ENCODE data around the gene C1QTNF3. TPM values are rescaled to one million over a fixed set of nuclear protein-coding genes. Genes with fewer than 3 reads are reported as not detected.

The C1QTNF3 gene
- total and polyA plus RNA-seq, 2 experiments from 2014 or later = 1.7 to 2.0 TPM

DNA sequence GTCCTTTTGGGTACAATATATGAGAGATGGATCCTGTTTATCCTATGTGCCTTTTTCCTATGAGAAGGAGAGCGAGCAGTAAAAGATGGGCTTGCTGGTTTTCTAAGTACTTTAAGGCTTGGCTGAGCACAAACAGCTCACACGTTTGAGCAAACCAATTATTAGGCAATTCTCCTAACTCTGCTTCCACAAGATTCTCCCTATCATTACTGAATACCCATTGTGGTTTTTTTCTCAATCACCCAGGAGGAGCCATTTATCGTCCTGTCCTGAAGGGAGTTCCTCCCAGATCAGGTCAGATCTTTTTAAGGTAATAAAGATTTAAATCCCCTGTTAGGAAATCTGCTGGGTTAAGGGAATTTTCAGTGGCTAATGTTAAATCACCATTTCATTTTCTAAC, 19.4 kb upstream of the C1QTNF3 start:
- no peak overlapping the region for H2AFZ ChIP-seq
- no peak for TF ChIP-seq ETS1 (IDR thresholded peaks at IDR 0.05)
- no peak for TF ChIP-seq ZNF114 (CRISPR knock-in tag; IDR thresholded peaks at IDR 0.05)
- TF ChIP-seq, protein P1, sequence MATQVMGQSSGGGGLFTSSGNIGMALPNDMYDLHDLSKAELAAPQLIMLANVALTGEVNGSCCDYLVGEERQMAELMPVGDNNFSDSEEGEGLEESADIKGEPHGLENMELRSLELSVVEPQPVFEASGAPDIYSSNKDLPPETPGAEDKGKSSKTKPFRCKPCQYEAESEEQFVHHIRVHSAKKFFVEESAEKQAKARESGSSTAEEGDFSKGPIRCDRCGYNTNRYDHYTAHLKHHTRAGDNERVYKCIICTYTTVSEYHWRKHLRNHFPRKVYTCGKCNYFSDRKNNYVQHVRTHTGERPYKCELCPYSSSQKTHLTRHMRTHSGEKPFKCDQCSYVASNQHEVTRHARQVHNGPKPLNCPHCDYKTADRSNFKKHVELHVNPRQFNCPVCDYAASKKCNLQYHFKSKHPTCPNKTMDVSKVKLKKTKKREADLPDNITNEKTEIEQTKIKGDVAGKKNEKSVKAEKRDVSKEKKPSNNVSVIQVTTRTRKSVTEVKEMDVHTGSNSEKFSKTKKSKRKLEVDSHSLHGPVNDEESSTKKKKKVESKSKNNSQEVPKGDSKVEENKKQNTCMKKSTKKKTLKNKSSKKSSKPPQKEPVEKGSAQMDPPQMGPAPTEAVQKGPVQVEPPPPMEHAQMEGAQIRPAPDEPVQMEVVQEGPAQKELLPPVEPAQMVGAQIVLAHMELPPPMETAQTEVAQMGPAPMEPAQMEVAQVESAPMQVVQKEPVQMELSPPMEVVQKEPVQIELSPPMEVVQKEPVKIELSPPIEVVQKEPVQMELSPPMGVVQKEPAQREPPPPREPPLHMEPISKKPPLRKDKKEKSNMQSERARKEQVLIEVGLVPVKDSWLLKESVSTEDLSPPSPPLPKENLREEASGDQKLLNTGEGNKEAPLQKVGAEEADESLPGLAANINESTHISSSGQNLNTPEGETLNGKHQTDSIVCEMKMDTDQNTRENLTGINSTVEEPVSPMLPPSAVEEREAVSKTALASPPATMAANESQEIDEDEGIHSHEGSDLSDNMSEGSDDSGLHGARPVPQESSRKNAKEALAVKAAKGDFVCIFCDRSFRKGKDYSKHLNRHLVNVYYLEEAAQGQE (IDR thresholded peaks at IDR 0.05; ENCODE audit: unreplicated experiment) = no peak
- TF ChIP-seq ZNF462 (CRISPR knock-in tag; IDR thresholded peaks at IDR 0.05) = no peak
- TF ChIP-seq NANOG (IDR thresholded peaks at IDR 0.05; ENCODE audit: borderline replicate concordance) = no peak
- no peak for TF ChIP-seq POLR2AphosphoS5 (IDR thresholded peaks at IDR 0.05; ENCODE audit: low read depth)
- TF ChIP-seq EZH2phosphoT487 (IDR thresholded peaks at IDR 0.05; ENCODE audit: unreplicated experiment) = no peak
- no peak for DNase-seq (ENCODE audit: low spot score)
- H3K4me1 ChIP-seq (ENCODE audit: insufficient read depth) = no peaks in the 10 kb centered on the region
- 0 out of 2 replicates have a peak, but pooled peaks cover 3% of the 10 kb centered on the region for H3K9me2 ChIP-seq (ENCODE audit: insufficient read depth)
- Mint-ChIP-seq H3K27me3 (ENCODE audit: insufficient read depth, low read depth, poor library complexity) (no peaks in the 10 kb centered on the region), H3K9me3 (peaks cover 16% of the 10 kb centered on the region), H3K4me3 (no peak overlapping the region), H3K27ac (no peak overlapping the region), H3K36me3 (ENCODE audit: low read depth) (peaks cover 35% of the 10 kb centered on the region), H3K4me1 (no peaks in the 10 kb centered on the region)
- no peaks in the 10 kb centered on the region; the same call in 1 of the 2 replicates for H4K20me1 ChIP-seq (replicated peaks; ENCODE audit: insufficient read depth)
- ATAC-seq = no peak
- H3K79me2 ChIP-seq (replicated peaks; ENCODE audit: insufficient read depth) = no peaks in the 10 kb centered on the region
- H3K4me2 ChIP-seq = no peak overlapping the region
- no peaks in the 10 kb centered on the region for H3K36me3 ChIP-seq (ENCODE audit: insufficient read depth)
- H3K27ac ChIP-seq (ENCODE audit: low read depth) = no peak overlapping the region
- no peak overlapping the region for H3K4me3 ChIP-seq
- no peaks in the 10 kb centered on the region for H3K27me3 ChIP-seq (ENCODE audit: insufficient read depth)
- no peaks in the 10 kb centered on the region for H3F3A ChIP-seq (replicated peaks; ENCODE audit: low read depth)

Data from GM23338 (cell line).